ENCODE data around the gene STARD7.

DNA sequence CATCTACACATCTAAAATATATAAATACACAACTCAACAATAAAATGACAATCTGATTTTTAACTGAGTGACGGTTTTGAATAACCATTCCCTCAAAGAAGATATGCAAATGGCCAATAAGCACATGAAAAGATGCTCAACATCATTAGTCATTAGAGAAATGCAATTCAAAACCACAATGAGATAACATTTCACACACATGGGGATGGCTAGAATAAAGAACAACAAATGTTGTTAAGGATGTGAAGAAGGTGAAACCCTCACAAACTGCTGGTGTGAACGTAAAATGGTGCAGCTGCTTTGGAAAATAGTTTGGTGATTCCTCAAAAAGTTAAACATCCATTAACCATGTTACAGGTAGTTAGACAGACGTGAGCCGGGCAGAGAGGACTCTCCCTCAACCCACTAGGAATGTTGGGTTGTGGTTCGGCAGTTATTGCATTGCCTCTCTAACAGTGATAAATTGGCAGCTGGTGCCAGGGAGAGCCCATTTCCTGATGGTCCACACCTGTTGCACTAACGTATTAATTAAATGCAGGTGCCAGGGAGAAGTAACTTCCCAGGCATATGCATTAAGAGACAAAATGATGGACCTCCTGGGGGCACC, 41.1 kb downstream of the STARD7 start:
- TF ChIP-seq, protein P1, sequence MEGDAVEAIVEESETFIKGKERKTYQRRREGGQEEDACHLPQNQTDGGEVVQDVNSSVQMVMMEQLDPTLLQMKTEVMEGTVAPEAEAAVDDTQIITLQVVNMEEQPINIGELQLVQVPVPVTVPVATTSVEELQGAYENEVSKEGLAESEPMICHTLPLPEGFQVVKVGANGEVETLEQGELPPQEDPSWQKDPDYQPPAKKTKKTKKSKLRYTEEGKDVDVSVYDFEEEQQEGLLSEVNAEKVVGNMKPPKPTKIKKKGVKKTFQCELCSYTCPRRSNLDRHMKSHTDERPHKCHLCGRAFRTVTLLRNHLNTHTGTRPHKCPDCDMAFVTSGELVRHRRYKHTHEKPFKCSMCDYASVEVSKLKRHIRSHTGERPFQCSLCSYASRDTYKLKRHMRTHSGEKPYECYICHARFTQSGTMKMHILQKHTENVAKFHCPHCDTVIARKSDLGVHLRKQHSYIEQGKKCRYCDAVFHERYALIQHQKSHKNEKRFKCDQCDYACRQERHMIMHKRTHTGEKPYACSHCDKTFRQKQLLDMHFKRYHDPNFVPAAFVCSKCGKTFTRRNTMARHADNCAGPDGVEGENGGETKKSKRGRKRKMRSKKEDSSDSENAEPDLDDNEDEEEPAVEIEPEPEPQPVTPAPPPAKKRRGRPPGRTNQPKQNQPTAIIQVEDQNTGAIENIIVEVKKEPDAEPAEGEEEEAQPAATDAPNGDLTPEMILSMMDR (IDR thresholded peaks at IDR 0.05; ENCODE audit: insufficient read depth, low read depth, low read length), result no peak
- TF ChIP-seq EZH2 (IDR thresholded peaks at IDR 0.05; ENCODE audit: insufficient read depth, low read length), result no peak

Data from astrocyte (in vitro differentiated cells and primary cell).